OCI-LY7 (cell line): ENCODE results near the gene HVCN1. TPM values are rescaled to one million over a fixed set of nuclear protein-coding genes. Genes with fewer than 3 reads are reported as not detected.

ENCODE experiments used
- BruUV-seq: library from RNA; stranded (reverse); fragments of 400-500 nt; replicated peaks from 2 replicates; lab custom pipeline; 2021; lab: Mats Ljungman, UMichigan
- CTCF ChIA-PET: fragments of 300-600 bp; sonication (Branson Sonifier 250); formaldehyde crosslinking; loops from one replicate; lab custom pipeline; 2022; ENCODE audit warnings: antibody characterized with exemption; ENCODE audit not compliant: unreplicated experiment; lab: Charles Lee
- POLR2A ChIA-PET: fragments of 300-600 bp; sonication (Branson Sonifier 250); formaldehyde crosslinking; loops from one replicate; lab custom pipeline; 2022; ENCODE audit warnings: antibody characterized with exemption; lab: Charles Lee
- DNase-seq: peaks from one replicate; pipeline ENCODE4 v3.0.0-alpha.2; 2015; ENCODE audit warnings: low spot score
- H2AFZ ChIP-seq: fragments of 200-600 bp; sonication (generic), shearing (Covaris generic); 2 replicates; pipeline ENCODE4 v1.6.1; 2014; ENCODE audit warnings: mild to moderate bottlenecking, antibody characterized with exemption, low read length, moderate library complexity
- H3K27ac ChIP-seq: fragments of 200-600 bp; sonication (generic); 2 replicates; pipeline ENCODE4 v1.5.1; 2014; ENCODE audit warnings: mixed run types, low read depth, mild to moderate bottlenecking, moderate library complexity, low read length, inconsistent platforms; ENCODE audit not compliant: poor library complexity, severe bottlenecking
- H3K36me3 ChIP-seq: fragments of 200-600 bp; sonication (generic); 2 replicates; pipeline ENCODE4 v1.6.1; 2014; ENCODE audit warnings: mild to moderate bottlenecking, antibody characterized with exemption, low read length, moderate library complexity, mixed read lengths; ENCODE audit not compliant: insufficient read depth
- H3K4me1 ChIP-seq: fragments of 200-600 bp; sonication (generic); 2 replicates; pipeline ENCODE4 v1.5.1; 2014; ENCODE audit warnings: mild to moderate bottlenecking, low read length; ENCODE audit not compliant: insufficient read depth, poor library complexity, severe bottlenecking
- H3K4me2 ChIP-seq: fragments of 200-600 bp; sonication (generic); 2 replicates; pipeline ENCODE4 v1.6.1; 2014; ENCODE audit warnings: mild to moderate bottlenecking, low read length
- H3K4me3 ChIP-seq: fragments of 200-600 bp; sonication (generic); 2 replicates; pipeline ENCODE4 v1.5.1; 2014; ENCODE audit warnings: mild to moderate bottlenecking, low read depth, low read length; ENCODE audit not compliant: poor library complexity, severe bottlenecking
- H3K79me2 ChIP-seq: fragments of 200-600 bp; sonication (generic); 2 replicates; pipeline ENCODE4 v1.6.1; 2016; ENCODE audit warnings: low read depth, mild to moderate bottlenecking, low read length, moderate library complexity, mixed read lengths; ENCODE audit not compliant: insufficient read depth
- H3K9me2 ChIP-seq: fragments of 200-600 bp; sonication (generic); 2 replicates; pipeline ENCODE4 v1.6.1; 2016; ENCODE audit warnings: mild to moderate bottlenecking, low read length, mixed read lengths; ENCODE audit not compliant: insufficient read depth
- H3K9me3 ChIP-seq: fragments of 200-600 bp; sonication (generic); 2 replicates; pipeline ENCODE4 v1.6.1; 2014; ENCODE audit warnings: mild to moderate bottlenecking, mixed run types, low read length, mixed read lengths
- H4K20me1 ChIP-seq: fragments of 200-600 bp; sonication (generic); 2 replicates; pipeline ENCODE4 v1.6.1; 2014; ENCODE audit warnings: mild to moderate bottlenecking, antibody characterized with exemption, low read length, moderate library complexity, mixed read lengths; ENCODE audit not compliant: insufficient read depth
- CTCF ChIP-seq: fragments of 200-600 bp; sonication (generic); conservative IDR thresholded peaks from 2 replicates; pipeline ENCODE4 v1.5.1; 2014; ENCODE audit warnings: mild to moderate bottlenecking, antibody characterized with exemption, low read length, moderate library complexity, mixed read lengths
- EZH2phosphoT487 ChIP-seq: fragments of 200-600 bp; sonication (generic); IDR thresholded peaks from 2 replicates; pipeline ENCODE4 v1.6.1; 2018; ENCODE audit warnings: low read depth, borderline replicate concordance, mild to moderate bottlenecking, mixed run types, antibody characterized with exemption, low read length, moderate library complexity, mixed read lengths
- intact Hi-C: fragments of 100-400 bp; cut with micrococcal nuclease; formaldehyde crosslinking; loops from one replicate; pipeline ENCODE4 v1.10.0; 2022; ENCODE audit not compliant: unreplicated experiment
- total RNA-seq, 2 experiments: library from RNA; depleted of rRNA in 1 of 2; stranded (reverse); fragments of >200 nt in 1 of 2; shearing (Covaris generic) in 1 of 2; gene quantifications; 2 replicates each; pipeline ENCODE4 v1.2.3, GENCODE V29; 2014 to 2022

HVCN1 gene
- total RNA-seq, 2 experiments from 2014 or later = 4.5 to 9.3 TPM

DNA sequence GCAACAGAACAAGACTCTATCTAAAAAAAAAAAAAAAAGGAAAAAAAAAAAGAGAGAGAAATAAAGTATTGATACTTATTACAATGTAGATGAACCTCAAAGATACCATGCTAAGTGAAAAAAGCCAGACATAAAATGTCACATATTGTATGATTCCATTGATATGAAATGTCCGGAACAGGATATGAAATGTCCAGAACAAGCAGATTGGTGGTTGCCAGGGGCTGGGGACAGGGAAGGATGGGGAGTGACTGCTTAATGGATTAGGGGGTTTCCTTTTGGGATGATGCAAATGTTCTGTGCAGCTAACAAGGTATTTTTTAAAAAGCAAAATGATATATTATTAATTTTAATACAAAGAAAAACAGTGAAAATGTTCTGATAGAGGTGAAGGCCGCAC lies 5.0 kb downstream of the HVCN1 start:
- Histone ChIP-seq H2AFZ (no peak overlapping the region), H4K20me1 (no peaks in the 10 kb centered on the region), H3K36me3 (no peaks in the 10 kb centered on the region), H3K4me1 (peaks cover 35% of the 10 kb centered on the region), H3K9me2 (no peaks in the 10 kb centered on the region), H3K4me2 (no peak overlapping the region), H3K27ac (no peak overlapping the region), H3K4me3 (no peak overlapping the region), H3K79me2 (no peaks in the 10 kb centered on the region), H3K9me3 (no peaks in the 10 kb centered on the region)
- intact Hi-C loops = no loop called here
- TF ChIP-seq CTCF (no peak), EZH2phosphoT487 (no peak)
- ChIA-PET CTCF (no interaction called here), POLR2A (interaction anchor here (0.7 kb wide), 1 partner anchor 1350 kb away, joined by 3 read pairs; no protein-coding TSS in a partner anchor)
- no TSS peak for BruUV-seq
- no peak for DNase-seq

- Histone ChIP-seq H3K4me1 (peaks cover 46% of the 10 kb centered on the region), H3K36me3 (no peaks in the 10 kb centered on the region), H3K79me2 (no peaks in the 10 kb centered on the region), H3K9me3 (no peaks in the 10 kb centered on the region), H3K4me3 (no peak overlapping the region), H3K9me2 (no peaks in the 10 kb centered on the region), H2AFZ (no peak overlapping the region), H3K4me2 (no peak overlapping the region), H4K20me1 (no peaks in the 10 kb centered on the region), H3K27ac (no peak overlapping the region)
- TF ChIP-seq EZH2phosphoT487 (no peak), CTCF (no peak)
- no peak for DNase-seq
- CTCF ChIA-PET = no interaction called here
- intact Hi-C loops = no loop called here
- POLR2A ChIA-PET = interaction anchor here (0.6 to 2.3 kb wide), 2 partner anchors 12 to 16 kb away, joined by 3 to 5 read pairs; no protein-coding TSS in a partner anchor
- no TSS peak for BruUV-seq
These were observed 8.9 kb downstream of the HVCN1 start for GRCh38 chr12:110680032-110680431.

DNA sequence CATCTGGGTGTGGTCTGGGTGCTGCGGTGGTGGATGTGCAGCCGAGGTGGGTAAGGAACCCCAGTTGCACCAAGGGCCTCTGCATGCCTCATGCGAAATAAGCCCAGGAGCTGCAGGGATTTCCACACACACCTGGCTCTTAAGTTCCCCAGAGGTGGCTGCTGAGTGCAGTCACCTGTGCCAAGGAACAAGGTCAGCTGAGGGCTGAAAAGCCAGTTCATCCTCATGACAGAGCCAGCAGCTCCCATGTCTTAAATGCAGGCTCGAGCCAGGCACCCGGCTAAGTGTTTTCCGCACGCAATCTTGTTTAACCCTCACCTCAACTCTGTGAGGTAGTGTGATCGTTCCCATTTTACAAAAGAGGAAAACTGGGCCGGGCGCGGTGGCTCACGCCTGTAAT lies 9.7 kb downstream of the HVCN1 start:
- CTCF ChIA-PET = no interaction called here
- no peak overlapping the region for H3K4me3 ChIP-seq
- no peak overlapping the region for H3K27ac ChIP-seq
- no peaks in the 10 kb centered on the region for H3K9me2 ChIP-seq
- peak overlapping the region; percentile 66; the same call in 1 of the 2 replicates for H3K4me2 ChIP-seq
- H4K20me1 ChIP-seq = no peaks in the 10 kb centered on the region
- peaks cover 51% of the 10 kb centered on the region for H3K4me1 ChIP-seq
- no peak for TF ChIP-seq CTCF
- no peak for TF ChIP-seq EZH2phosphoT487
- H3K9me3 ChIP-seq = no peaks in the 10 kb centered on the region
- POLR2A ChIA-PET = interaction anchor here (0.6 to 2.3 kb wide), 8 partner anchors 11 to 873 kb away, joined by 3 to 6 read pairs (median 4); no protein-coding TSS in a partner anchor
- no peak overlapping the region for H2AFZ ChIP-seq
- BruUV-seq = no TSS peak
- intact Hi-C loops = no loop called here
- H3K36me3 ChIP-seq = no peaks in the 10 kb centered on the region
- H3K79me2 ChIP-seq = no peaks in the 10 kb centered on the region
- DNase-seq = no peak
